Pulmonary artery endothelial cell (primary cell): ENCODE measurements around the gene MRPL1. TPM values are rescaled to one million over a fixed set of nuclear protein-coding genes. Genes with fewer than 3 reads are reported as not detected.
A peak's percentile ranks its signal among the peaks of the same experiment; 100 is the strongest.
"Not testable (repeated sequence)": the region's sequence is repeated elsewhere in the genome, so short reads cannot be mapped to it uniquely, and the experiment has no call there.

Experiments used
- DNase-seq: peaks from one replicate; pipeline ENCODE4 v3.0.0-alpha.2; 2011; ENCODE audit warnings: low read depth, low spot score
- total RNA-seq: library from RNA; depleted of rRNA; stranded (reverse); fragments of >200 nt; gene quantifications from 2 replicates; pipeline ENCODE4 v1.2.3, GENCODE V29; 2014

Gene MRPL1
- total RNA-seq, 1 donor from 2014 or later = 28.4 TPM

- no peak for DNase-seq
Observed at GRCh38 chr4:77911842-77912450, 49.3 kb downstream of the MRPL1 start.

- DNase-seq = no peak
Observed at GRCh38 chr4:77913348-77913747, 50.7 kb downstream of the MRPL1 start.

- DNase-seq = no peak
Observed at GRCh38 chr4:77917075-77917474, 54.4 kb downstream of the MRPL1 start.

- no peak for DNase-seq
Observed at GRCh38 chr4:77917601-77918000, 55.0 kb downstream of the MRPL1 start.

- DNase-seq = no peak
Observed at GRCh38 chr4:77920371-77920770, 57.7 kb downstream of the MRPL1 start.

- peak; percentile 97 for DNase-seq
Observed at GRCh38 chr4:77921701-77922100, 59.1 kb downstream of the MRPL1 start.

GRCh38 chr4:77922158-77923094 lies 59.8 kb downstream of the MRPL1 start:
- DNase-seq = no peak

- peak; percentile 54 for DNase-seq
Observed at GRCh38 chr4:77927991-77928925, 65.6 kb downstream of the MRPL1 start.

GRCh38 chr4:77930154-77930639 lies 67.6 kb downstream of the MRPL1 start:
- no peak for DNase-seq

- DNase-seq = no peak
Observed at GRCh38 chr4:77930876-77931275, 68.2 kb downstream of the MRPL1 start.

- peak; percentile 83 for DNase-seq
Observed at GRCh38 chr4:77931452-77932135, 69.0 kb downstream of the MRPL1 start.

GRCh38 chr4:77938560-77938959 lies 75.9 kb downstream of the MRPL1 start:
- no peak for DNase-seq

- not testable (repeated sequence) for DNase-seq
Observed at GRCh38 chr4:77945929-77946328, 83.3 kb downstream of the MRPL1 start.

- no peak for DNase-seq
Observed at GRCh38 chr4:77950203-77950602, 87.6 kb downstream of the MRPL1 start.

GRCh38 chr4:77952457-77952856 lies 89.8 kb downstream of the MRPL1 start:
- no peak for DNase-seq

GRCh38 chr4:77954690-77955089 lies 92.1 kb downstream of the MRPL1 start:
- DNase-seq = no peak

GRCh38 chr4:77956917-77957316 lies 94.3 kb downstream of the MRPL1 start:
- DNase-seq = no peak

- no peak for DNase-seq
Observed at GRCh38 chr4:77958897-77959296, 96.3 kb downstream of the MRPL1 start.

GRCh38 chr4:77959566-77960338 lies 97.1 kb downstream of the MRPL1 start:
- DNase-seq = peak; percentile 24

- DNase-seq = no peak
Observed at GRCh38 chr4:77960367-77960766, 97.7 kb downstream of the MRPL1 start.
